Measurements from ENCODE around the gene HPX. TPM values are rescaled to one million over a fixed set of nuclear protein-coding genes. Genes with fewer than 3 reads are reported as not detected.

The HPX gene
- total RNA-seq, 1 experiment from 2014 or later, result 1.0 TPM

DNA sequence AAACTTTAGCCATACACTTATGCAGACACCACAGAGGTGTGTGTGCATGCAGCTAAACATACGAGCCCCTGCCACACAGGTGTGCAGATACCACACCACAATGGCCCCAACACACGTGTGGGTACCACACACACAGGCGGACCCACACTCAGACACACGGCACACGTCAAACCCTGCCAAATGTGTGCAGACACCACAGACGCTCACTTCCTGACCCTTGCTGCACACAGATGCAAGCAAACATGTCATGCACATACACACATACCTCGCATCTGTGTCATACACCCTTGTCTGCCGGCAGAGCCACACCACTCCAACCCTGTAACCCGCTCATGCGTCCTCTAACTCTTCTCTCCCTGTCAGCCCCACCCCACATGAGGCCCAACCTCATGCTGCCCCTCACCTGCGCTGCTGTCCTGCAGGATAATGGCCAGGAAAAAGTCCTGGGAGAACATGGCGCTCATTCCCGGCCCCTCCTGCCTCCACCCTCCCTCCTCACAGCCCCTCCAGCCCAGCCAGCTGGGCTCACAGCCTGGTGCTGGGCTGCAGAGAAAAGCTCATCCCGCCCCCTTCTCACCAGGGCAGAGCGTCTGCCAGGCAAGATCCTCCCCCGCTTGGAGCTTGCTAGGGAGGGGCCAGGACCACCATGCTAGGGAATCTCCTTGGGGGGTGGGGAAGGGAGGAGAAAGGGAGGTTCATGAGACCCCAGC is 36.3 kb downstream of the HPX start:
- no TSS peak for BruUV-seq (replicated peaks)
- no peaks in the 10 kb centered on the region for H3K9me3 ChIP-seq (ENCODE audit: control insufficient read depth, insufficient read depth, low read depth, low read length)
- in situ Hi-C loops (cut with HindIII; ENCODE audit: low pct_unique_long_range_greater_than_20kb, low sequenced_read_pairs), result no loop called here
- H3K36me3 ChIP-seq (ENCODE audit: control insufficient read depth, insufficient read depth, low read length), result no peaks in the 10 kb centered on the region
- intact Hi-C loops (cut with micrococcal nuclease; ENCODE audit: unreplicated experiment), result no loop called here
- H3K27me3 ChIP-seq (ENCODE audit: control insufficient read depth, insufficient read depth, low read length), result no peaks in the 10 kb centered on the region
- ChIA-PET CTCF (no interaction called here), POLR2A (no interaction called here)
- DNase-seq (ENCODE audit: low read depth, low spot score), result no peak
- peak; percentile 43 for ATAC-seq
- H3K4me3 ChIP-seq (ENCODE audit: low read depth in 2 of 2, low read length in 2 of 2), result no peak overlapping the region
- no peaks in the 10 kb centered on the region for H3K4me1 ChIP-seq (ENCODE audit: control insufficient read depth, insufficient read depth, low read length)
- TF ChIP-seq SIN3A (IDR thresholded peaks at IDR 0.05; ENCODE audit: borderline replicate concordance, insufficient read depth, low read depth, low read length), result no peak
- TF ChIP-seq POLR2AphosphoS5 (IDR thresholded peaks at IDR 0.05; ENCODE audit: low read depth, low read length), result no peak
- no peak overlapping the region for H3K27ac ChIP-seq (ENCODE audit: low read length)

DNA sequence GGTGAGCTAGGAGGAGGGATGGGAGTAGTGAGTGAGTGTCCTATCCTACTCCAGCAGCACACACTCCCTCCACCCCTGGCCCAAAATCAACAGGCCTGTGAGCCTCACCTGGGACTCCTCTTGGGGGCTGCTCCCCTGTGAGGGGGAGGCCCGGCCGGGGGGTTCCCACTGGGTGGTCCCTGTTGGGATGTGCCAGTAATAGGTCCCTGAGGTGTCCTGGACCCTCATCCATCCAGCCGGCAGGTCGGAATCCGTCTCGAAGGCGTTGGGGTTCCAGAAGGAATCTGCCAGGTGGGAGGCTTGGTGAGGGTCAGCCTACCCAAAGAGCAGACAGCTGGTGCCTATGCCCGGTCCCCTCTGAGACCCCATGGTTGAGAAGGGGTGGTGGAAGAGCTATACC is 37.2 kb downstream of the HPX start:
- Histone ChIP-seq H3K4me1 (ENCODE audit: control insufficient read depth, insufficient read depth, low read length) (no peaks in the 10 kb centered on the region), H3K27me3 (ENCODE audit: control insufficient read depth, insufficient read depth, low read length) (no peaks in the 10 kb centered on the region), H3K27ac (ENCODE audit: low read length) (no peak overlapping the region), H3K9me3 (ENCODE audit: control insufficient read depth, insufficient read depth, low read depth, low read length) (no peaks in the 10 kb centered on the region), H3K36me3 (ENCODE audit: control insufficient read depth, insufficient read depth, low read length) (no peaks in the 10 kb centered on the region), H3K4me3 (ENCODE audit: low read depth in 2 of 2, low read length in 2 of 2) (no peak overlapping the region)
- POLR2A ChIA-PET, result interaction anchor here (0.5 kb wide), 1 partner anchor 28 kb away, joined by 6 read pairs; no protein-coding TSS in a partner anchor
- in situ Hi-C loops (cut with HindIII; ENCODE audit: low pct_unique_long_range_greater_than_20kb, low sequenced_read_pairs) (no loop called here), intact Hi-C loops (cut with micrococcal nuclease; ENCODE audit: unreplicated experiment) (no loop called here)
- no TSS peak for BruUV-seq (replicated peaks)
- TF ChIP-seq POLR2AphosphoS5 (IDR thresholded peaks at IDR 0.05; ENCODE audit: low read depth, low read length), result no peak
- TF ChIP-seq CTCF (IDR thresholded peaks at IDR 0.05), result no peak
- TF ChIP-seq TCF7L2 (IDR thresholded peaks at IDR 0.05; ENCODE audit: low read depth, low read length), result no peak
- TF ChIP-seq SIN3A (IDR thresholded peaks at IDR 0.05; ENCODE audit: borderline replicate concordance, insufficient read depth, low read depth, low read length), result no peak
- DNase-seq (ENCODE audit: low read depth, low spot score) (no peak), ATAC-seq (no peak)
- CTCF ChIA-PET, result no interaction called here

DNA sequence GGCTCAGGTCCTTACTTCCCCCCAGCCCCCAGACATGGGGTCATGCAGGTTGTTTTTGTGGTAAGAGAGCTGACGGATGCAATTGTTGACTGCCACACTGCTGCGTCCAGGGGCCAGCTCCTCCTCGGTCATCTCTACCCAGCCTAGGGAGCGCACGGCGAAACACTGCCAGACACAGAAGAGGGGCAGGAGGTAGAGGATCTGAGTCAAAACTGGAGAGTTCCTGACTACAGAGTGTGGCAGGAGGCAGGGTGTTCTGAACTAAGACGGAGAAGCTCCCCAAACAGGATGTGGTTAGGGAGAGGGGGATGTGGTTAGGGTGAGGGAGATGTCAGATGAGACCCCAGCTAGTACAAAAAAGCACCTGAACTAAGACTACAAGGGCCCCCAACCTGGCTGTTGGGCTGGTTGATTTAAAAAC is 38.2 kb downstream of the HPX start:
- no peaks in the 10 kb centered on the region; the same call in 1 of the 2 replicates for H3K27me3 ChIP-seq (ENCODE audit: control insufficient read depth, insufficient read depth, low read length)
- ChIA-PET CTCF (interaction anchor here (1.3 kb wide), 1 partner anchor 23 kb away, joined by 5 read pairs; no protein-coding TSS in a partner anchor), POLR2A (no interaction called here)
- no peaks in the 10 kb centered on the region for H3K36me3 ChIP-seq (ENCODE audit: control insufficient read depth, insufficient read depth, low read length)
- in situ Hi-C loops (cut with HindIII; ENCODE audit: low pct_unique_long_range_greater_than_20kb, low sequenced_read_pairs) (no loop called here), intact Hi-C loops (cut with micrococcal nuclease; ENCODE audit: unreplicated experiment) (no loop called here)
- no TSS peak for BruUV-seq (replicated peaks)
- no peaks in the 10 kb centered on the region for H3K4me1 ChIP-seq (ENCODE audit: control insufficient read depth, insufficient read depth, low read length)
- H3K9me3 ChIP-seq (ENCODE audit: control insufficient read depth, insufficient read depth, low read depth, low read length), result no peaks in the 10 kb centered on the region
- H3K27ac ChIP-seq (ENCODE audit: low read length), result no peak overlapping the region
- no peak overlapping the region for H3K4me3 ChIP-seq (ENCODE audit: low read depth in 2 of 2, low read length in 2 of 2)
- no peak for ATAC-seq
- no peak for DNase-seq (ENCODE audit: low read depth, low spot score)
- TF ChIP-seq POLR2AphosphoS5 (IDR thresholded peaks at IDR 0.05; ENCODE audit: low read depth, low read length) (no peak), SIN3A (IDR thresholded peaks at IDR 0.05; ENCODE audit: borderline replicate concordance, insufficient read depth, low read depth, low read length) (no peak), TCF7L2 (IDR thresholded peaks at IDR 0.05; ENCODE audit: low read depth, low read length) (no peak), REST (IDR thresholded peaks at IDR 0.05; ENCODE audit: insufficient read depth in 1 of 2, low read depth in 2 of 2, low read length in 1 of 2) (no peak), CTCF (IDR thresholded peaks at IDR 0.05) (no peak)

All from Panc1 (cell line).